ENCODE measurements around the gene ZNF440. TPM values are rescaled to one million over a fixed set of nuclear protein-coding genes. Genes with fewer than 3 reads are reported as not detected.
"Not testable (repeated sequence)": the region's sequence is repeated elsewhere in the genome, so short reads cannot be mapped to it uniquely, and the experiment has no call there.

ZNF440 gene
- total RNA-seq, 1 donor from 2014 or later: 25.8 TPM

GRCh38 chr19:11847615-11848014 lies 33.5 kb downstream of the ZNF440 start:
- H3K9me3 Mint-ChIP-seq: peaks cover 33% of the 10 kb centered on the region
- not testable (repeated sequence) for H3K4me1 ChIP-seq; H3K9ac ChIP-seq; H3K79me2 ChIP-seq (ENCODE audit: low read depth); H3K36me3 Mint-ChIP-seq; H3K9me3 ChIP-seq (ENCODE audit: low read depth); H3K36me3 ChIP-seq; H3K27ac Mint-ChIP-seq; H3K4me2 ChIP-seq; H3K4me1 Mint-ChIP-seq; H4K20me1 ChIP-seq (ENCODE audit: low read depth); H2AFZ ChIP-seq (replicated peaks); H3K4me3 Mint-ChIP-seq; H3F3A ChIP-seq (ENCODE audit: low read depth); H3K27ac ChIP-seq; H3K4me3 ChIP-seq; H3K27me3 ChIP-seq; H3K27me3 Mint-ChIP-seq (ENCODE audit: insufficient read depth, low read depth)
- peak; percentile 52 for DNase-seq (ENCODE audit: low spot score)
- TF ChIP-seq CTCF (IDR thresholded peaks at IDR 0.05): peak; percentile 34

- Histone ChIP-seq H3K9me3 (ENCODE audit: low read depth) (no peaks in the 10 kb centered on the region), H4K20me1 (ENCODE audit: low read depth) (no peaks in the 10 kb centered on the region), H3K27ac (no peak overlapping the region), H3K36me3 (no peaks in the 10 kb centered on the region), H3F3A (ENCODE audit: low read depth) (no peaks in the 10 kb centered on the region), H2AFZ (replicated peaks) (no peak overlapping the region), H3K4me3 (no peak overlapping the region), H3K79me2 (ENCODE audit: low read depth) (no peaks in the 10 kb centered on the region), H3K9ac (no peak overlapping the region), H3K4me1 (no peaks in the 10 kb centered on the region), H3K27me3 (no peaks in the 10 kb centered on the region), H3K4me2 (no peak overlapping the region)
- TF ChIP-seq EZH2 (IDR thresholded peaks at IDR 0.05) (no peak), EZH2phosphoT487 (IDR thresholded peaks at IDR 0.05) (no peak), CTCF (IDR thresholded peaks at IDR 0.05) (no peak)
- Mint-ChIP-seq H3K4me3 (no peak overlapping the region), H3K27me3 (ENCODE audit: insufficient read depth, low read depth) (peaks cover 3% of the 10 kb centered on the region), H3K27ac (no peak overlapping the region), H3K36me3 (peaks cover 1% of the 10 kb centered on the region), H3K9me3 (peaks cover 31% of the 10 kb centered on the region), H3K4me1 (no peaks in the 10 kb centered on the region)
- DNase-seq (ENCODE audit: low spot score): no peak
Measured at GRCh38 chr19:11848200-11848593, 34.1 kb downstream of the ZNF440 start.

GRCh38 chr19:11848594-11849469 lies 34.8 kb downstream of the ZNF440 start, which contains the start of gene ZNF439:
ZNF439 (plus strand) TSS chr19:11848726; CDS start chr19:11848868, 142 bp downstream.
- Histone ChIP-seq H3K9me3 (ENCODE audit: low read depth) (no peaks in the 10 kb centered on the region), H3K27ac (no peak within 1 kb of the TSS), H3K27me3 (no peaks in the 10 kb centered on the region), H2AFZ (replicated peaks) (no peak within 1 kb of the TSS), H3K36me3 (no peaks in the 10 kb centered on the region), H3K4me2 (peak within 1 kb of the TSS; percentile 34), H3F3A (ENCODE audit: low read depth) (no peaks in the 10 kb centered on the region), H3K4me3 (peak within 1 kb of the TSS; percentile 38), H4K20me1 (ENCODE audit: low read depth) (no peaks in the 10 kb centered on the region), H3K9ac (no peak within 1 kb of the TSS), H3K79me2 (ENCODE audit: low read depth) (no peaks in the 10 kb centered on the region), H3K4me1 (no peaks in the 10 kb centered on the region)
- Mint-ChIP-seq H3K36me3 (peaks cover 1% of the 10 kb centered on the region), H3K4me3 (no peak within 1 kb of the TSS), H3K4me1 (no peaks in the 10 kb centered on the region), H3K27me3 (ENCODE audit: insufficient read depth, low read depth) (peaks cover 3% of the 10 kb centered on the region), H3K9me3 (peaks cover 32% of the 10 kb centered on the region), H3K27ac (peak within 1 kb of the TSS; percentile 46)
- TF ChIP-seq EZH2 (IDR thresholded peaks at IDR 0.05): no peak
- DNase-seq (ENCODE audit: low spot score): peak; percentile 80

GRCh38 chr19:11850289-11850688 lies 36.2 kb downstream of the ZNF440 start:
- not testable (repeated sequence) for H3K36me3 Mint-ChIP-seq; H3K4me1 ChIP-seq; H3K27me3 ChIP-seq; H3K4me3 Mint-ChIP-seq; H3K9me3 ChIP-seq (ENCODE audit: low read depth); H3K27ac ChIP-seq; H3K4me1 Mint-ChIP-seq; H3K9ac ChIP-seq; H4K20me1 ChIP-seq (ENCODE audit: low read depth); DNase-seq (ENCODE audit: low spot score); H3K79me2 ChIP-seq (ENCODE audit: low read depth); H3F3A ChIP-seq (ENCODE audit: low read depth); H3K36me3 ChIP-seq; H3K4me3 ChIP-seq; H3K27me3 Mint-ChIP-seq (ENCODE audit: insufficient read depth, low read depth); H3K4me2 ChIP-seq; H3K27ac Mint-ChIP-seq; H2AFZ ChIP-seq (replicated peaks)
- peaks cover 31% of the 10 kb centered on the region for H3K9me3 Mint-ChIP-seq
